A673 (cell line): ENCODE data around the gene NLGN1. TPM values are rescaled to one million over a fixed set of nuclear protein-coding genes. Genes with fewer than 3 reads are reported as not detected.

Experiments used
- BruUV-seq: library from RNA; stranded (reverse); fragments of 400-500 nt; replicated peaks from 2 replicates; lab custom pipeline; 2021; lab: Mats Ljungman, UMichigan
- CTCF ChIA-PET: fragments of 300-600 bp; sonication (Branson Sonifier 250); formaldehyde crosslinking; loops from one replicate; lab custom pipeline; 2022; ENCODE audit warnings: antibody characterized with exemption; lab: Charles Lee
- POLR2A ChIA-PET: fragments of 300-600 bp; sonication (Branson Sonifier 250); formaldehyde crosslinking; loops from one replicate; lab custom pipeline; 2022; ENCODE audit warnings: antibody characterized with exemption; ENCODE audit not compliant: low non-redundant PET; lab: Charles Lee
- DNase-seq: peaks from one replicate; pipeline ENCODE4 v3.0.0-alpha.2; 2015; ENCODE audit warnings: low spot score
- H3K27ac ChIP-seq: fragments of 200-600 bp; sonication (generic); 2 replicates; pipeline ENCODE4 v1.5.1; 2016; ENCODE audit warnings: mixed run types, low read depth, mild to moderate bottlenecking, mixed read lengths, antibody characterized with exemption, low read length; ENCODE audit not compliant: poor library complexity, severe bottlenecking
- H3K27me3 ChIP-seq: fragments of 200-600 bp; sonication (generic); replicated peaks from 2 replicates; pipeline ENCODE4 v1.6.1; 2017; ENCODE audit warnings: mixed run types, low read depth, mild to moderate bottlenecking, mixed read lengths, antibody characterized with exemption, low read length; ENCODE audit not compliant: insufficient read depth, poor library complexity
- H3K36me3 ChIP-seq: fragments of 200-600 bp; sonication (generic); 2 replicates; pipeline ENCODE4 v1.6.1; 2016; ENCODE audit warnings: mixed run types, mild to moderate bottlenecking, mixed read lengths, antibody characterized with exemption, low read length; ENCODE audit not compliant: insufficient read depth, poor library complexity, severe bottlenecking
- H3K4me1 ChIP-seq: fragments of 200-600 bp; sonication (generic); 2 replicates; pipeline ENCODE4 v1.6.1; 2017; ENCODE audit warnings: mixed run types, mild to moderate bottlenecking, mixed read lengths, antibody characterized with exemption, low read length; ENCODE audit not compliant: insufficient read depth, poor library complexity, severe bottlenecking
- H3K4me3 ChIP-seq: fragments of 200-600 bp; sonication (generic); 2 replicates; pipeline ENCODE4 v1.5.1; 2016; ENCODE audit warnings: low read depth, mixed run types, mild to moderate bottlenecking, mixed read lengths, low read length; ENCODE audit not compliant: poor library complexity, severe bottlenecking
- H3K9me3 ChIP-seq: fragments of 200-600 bp; sonication (generic); 2 replicates; pipeline ENCODE4 v1.6.1; 2016; ENCODE audit warnings: mixed run types, low read depth, mild to moderate bottlenecking, mixed read lengths, antibody characterized with exemption, low read length; ENCODE audit not compliant: poor library complexity, severe bottlenecking
- EZH2 ChIP-seq: fragments of 200-600 bp; sonication (generic); IDR thresholded peaks from 2 replicates; pipeline ENCODE4 v1.6.1; 2017; ENCODE audit warnings: borderline replicate concordance, low read depth, mild to moderate bottlenecking, mixed read lengths, antibody characterized with exemption, low read length; ENCODE audit not compliant: poor library complexity, severe bottlenecking
- intact Hi-C: fragments of 100-400 bp; cut with micrococcal nuclease; formaldehyde crosslinking; loops from one replicate; pipeline ENCODE4 v1.10.0; 2022; ENCODE audit not compliant: unreplicated experiment
- total RNA-seq: library from RNA; stranded (reverse); gene quantifications from 2 replicates; pipeline ENCODE4 v1.2.3, GENCODE V29; 2021
- TF ChIP-seq, protein P1 (sequence below): fragments of 300-800, 200-600 bp; sonication (generic); conservative IDR thresholded peaks from 2 replicates; pipeline ENCODE4 v1.5.1; 2017; ENCODE audit warnings: low read depth, mild to moderate bottlenecking, antibody characterized with exemption, low read length, moderate library complexity, mixed read lengths

The NLGN1 gene
- total RNA-seq, 1 experiment from 2014 or later, result 0.39 TPM

DNA sequence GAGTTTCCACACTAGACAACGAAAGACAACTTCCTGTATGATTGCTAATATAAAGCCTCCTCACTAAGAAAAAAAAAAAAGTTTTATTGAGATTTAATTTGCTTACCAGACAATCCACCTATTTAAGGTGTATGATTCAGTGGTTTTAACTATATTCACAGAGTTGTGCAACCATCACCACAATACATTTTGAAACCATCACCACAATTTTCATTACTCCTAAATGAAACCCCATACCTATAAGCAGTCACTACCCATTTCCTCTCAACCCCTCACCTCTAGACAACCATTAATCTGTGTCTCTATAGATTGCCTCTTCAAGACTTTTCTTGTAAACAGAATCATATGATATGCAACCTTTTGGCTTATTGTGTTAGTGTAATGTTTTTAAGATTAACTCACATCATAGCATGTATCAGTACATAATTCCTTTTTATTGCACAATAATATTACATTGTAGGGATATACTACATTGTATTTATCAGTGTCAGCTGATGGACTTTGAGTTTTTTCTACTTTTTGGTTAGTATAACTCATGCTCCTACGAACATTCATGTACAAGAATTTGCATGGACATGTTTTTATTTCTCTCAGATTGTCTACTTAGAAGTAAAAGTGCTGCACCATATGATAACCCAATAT, 339.7 kb downstream of the NLGN1 start:
- Histone ChIP-seq H3K4me3 (no peak overlapping the region), H3K9me3 (no peaks in the 10 kb centered on the region), H3K27me3 (no peaks in the 10 kb centered on the region), H3K4me1 (no peaks in the 10 kb centered on the region), H3K27ac (no peak overlapping the region), H3K36me3 (no peaks in the 10 kb centered on the region)
- POLR2A ChIA-PET, result no interaction called here
- no TSS peak for BruUV-seq
- TF ChIP-seq EZH2, result no peak
- TF ChIP-seq, protein P1, sequence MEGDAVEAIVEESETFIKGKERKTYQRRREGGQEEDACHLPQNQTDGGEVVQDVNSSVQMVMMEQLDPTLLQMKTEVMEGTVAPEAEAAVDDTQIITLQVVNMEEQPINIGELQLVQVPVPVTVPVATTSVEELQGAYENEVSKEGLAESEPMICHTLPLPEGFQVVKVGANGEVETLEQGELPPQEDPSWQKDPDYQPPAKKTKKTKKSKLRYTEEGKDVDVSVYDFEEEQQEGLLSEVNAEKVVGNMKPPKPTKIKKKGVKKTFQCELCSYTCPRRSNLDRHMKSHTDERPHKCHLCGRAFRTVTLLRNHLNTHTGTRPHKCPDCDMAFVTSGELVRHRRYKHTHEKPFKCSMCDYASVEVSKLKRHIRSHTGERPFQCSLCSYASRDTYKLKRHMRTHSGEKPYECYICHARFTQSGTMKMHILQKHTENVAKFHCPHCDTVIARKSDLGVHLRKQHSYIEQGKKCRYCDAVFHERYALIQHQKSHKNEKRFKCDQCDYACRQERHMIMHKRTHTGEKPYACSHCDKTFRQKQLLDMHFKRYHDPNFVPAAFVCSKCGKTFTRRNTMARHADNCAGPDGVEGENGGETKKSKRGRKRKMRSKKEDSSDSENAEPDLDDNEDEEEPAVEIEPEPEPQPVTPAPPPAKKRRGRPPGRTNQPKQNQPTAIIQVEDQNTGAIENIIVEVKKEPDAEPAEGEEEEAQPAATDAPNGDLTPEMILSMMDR, result no peak
- intact Hi-C loops, result no loop called here
- CTCF ChIA-PET, result no interaction called here
- DNase-seq, result no peak

DNA sequence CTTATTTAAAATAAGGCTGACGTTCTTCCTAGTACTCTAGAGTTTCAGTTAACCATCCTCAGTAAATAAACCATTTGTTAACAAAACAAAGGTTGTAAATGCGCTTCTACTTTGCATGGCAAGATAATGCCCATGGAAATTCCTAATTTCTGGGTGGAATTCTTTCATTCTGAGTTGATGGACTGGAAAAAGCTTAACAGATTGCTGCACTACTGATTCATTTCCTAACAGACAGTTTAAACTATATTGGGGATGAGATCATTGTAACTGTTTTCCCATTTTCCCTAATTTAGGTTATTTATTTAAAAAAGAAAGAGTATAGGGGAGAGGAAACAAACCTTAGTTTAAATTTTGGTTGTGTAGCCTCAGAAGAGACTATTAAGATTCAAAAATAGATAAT, 342.2 kb downstream of the NLGN1 start:
- H3K36me3 ChIP-seq, result no peaks in the 10 kb centered on the region
- intact Hi-C loops, result no loop called here
- DNase-seq, result no peak
- no peak overlapping the region for H3K27ac ChIP-seq
- H3K27me3 ChIP-seq, result no peaks in the 10 kb centered on the region
- no peak for TF ChIP-seq EZH2
- TF ChIP-seq, protein P1, result no peak
- no peaks in the 10 kb centered on the region for H3K4me1 ChIP-seq
- BruUV-seq, result no TSS peak
- ChIA-PET CTCF (no interaction called here), POLR2A (no interaction called here)
- H3K4me3 ChIP-seq, result no peak overlapping the region
- no peaks in the 10 kb centered on the region for H3K9me3 ChIP-seq

DNA sequence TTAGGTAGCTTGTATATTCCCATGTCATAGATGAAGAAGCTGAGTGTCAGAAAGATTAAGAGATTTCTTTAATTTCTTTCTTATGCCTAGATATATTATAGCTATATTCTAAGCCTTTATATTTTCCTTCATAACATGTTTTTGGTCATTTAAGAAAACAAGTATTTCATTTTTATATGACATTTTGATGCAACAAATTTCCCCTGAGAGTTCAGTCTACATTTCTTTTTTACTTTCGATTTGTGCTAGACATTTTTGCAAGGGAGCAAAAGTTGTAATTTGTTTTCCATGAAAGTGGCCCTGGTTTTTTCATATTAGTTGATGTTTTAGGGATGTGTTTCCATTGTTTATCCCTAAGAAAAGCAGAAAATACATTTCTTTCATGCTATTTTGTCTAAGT, 344.9 kb downstream of the NLGN1 start:
- intact Hi-C loops, result no loop called here
- Histone ChIP-seq H3K9me3 (no peaks in the 10 kb centered on the region), H3K27ac (no peak overlapping the region), H3K4me3 (no peak overlapping the region), H3K27me3 (no peaks in the 10 kb centered on the region), H3K36me3 (no peaks in the 10 kb centered on the region), H3K4me1 (no peaks in the 10 kb centered on the region)
- TF ChIP-seq, protein P1, result no peak
- no peak for TF ChIP-seq EZH2
- no TSS peak for BruUV-seq
- ChIA-PET POLR2A (no interaction called here), CTCF (no interaction called here)
- DNase-seq, result no peak
